Endothelial cell of umbilical vein (primary cell): ENCODE data around the gene GNAL. TPM values are rescaled to one million over a fixed set of nuclear protein-coding genes. Genes with fewer than 3 reads are reported as not detected.

Experiments
- BruUV-seq: library from RNA; stranded (reverse); fragments of 400-500 nt; replicated peaks from 2 replicates; lab custom pipeline; 2021; lab: Mats Ljungman, UMichigan
- CTCF ChIA-PET: fragments of 300-600, 350-600 bp; sonication (Branson Sonifier 250); formaldehyde crosslinking; loops from one replicate; lab custom pipeline; 2021; ENCODE audit warnings: antibody characterized with exemption, inconsistent platforms; lab: Charles Lee
- POLR2A ChIA-PET: fragments of 300-600, 350-600 bp; sonication (Branson Sonifier 250); formaldehyde crosslinking; loops from one replicate; lab custom pipeline; 2021; ENCODE audit warnings: antibody characterized with exemption, inconsistent platforms; lab: Charles Lee
- DNase-seq: peaks from one replicate; pipeline ENCODE4 v3.0.0-alpha.2; 2011; ENCODE audit warnings: low read depth, low spot score
- FAIRE-seq: peaks from 2 replicates; lab custom pipeline; 2011; peaks lifted over from hg19 to GRCh38; lab: Jason Lieb, UNC
- H2AFZ ChIP-seq: 2 replicates; pipeline ENCODE4 v1.6.0; 2012; ENCODE audit warnings: low read depth, low read length, control low read depth, inconsistent platforms
- H3K27ac ChIP-seq: 2 replicates; pipeline ENCODE4 v1.5.1; 2011; ENCODE audit warnings: low read depth, mild to moderate bottlenecking, control low read depth, low read length, moderate library complexity; ENCODE audit not compliant: insufficient read depth
- H3K27me3 ChIP-seq, 2 experiments: 2 replicates each; pipeline versions ENCODE4 v1.6.0 to v1.6.1; 2011; ENCODE audit warnings: low read length in 2 of 2, mixed read lengths in 1 of 2; ENCODE audit not compliant: control insufficient read depth in 2 of 2, insufficient read depth in 2 of 2
- H3K36me3 ChIP-seq, 2 experiments: 2 replicates in 1 of 2; 3 replicates in 1 of 2; pipeline ENCODE4 v1.5.1; 2011; ENCODE audit warnings: low read length in 2 of 2, mild to moderate bottlenecking in 1 of 2, moderate library complexity in 1 of 2; ENCODE audit not compliant: control insufficient read depth in 2 of 2, insufficient read depth in 2 of 2; ENCODE audit errors: extremely low read depth in 1 of 2
- H3K4me1 ChIP-seq: 3 replicates; pipeline ENCODE4 v1.5.1; 2011; ENCODE audit warnings: mild to moderate bottlenecking, low read length; ENCODE audit not compliant: control insufficient read depth, insufficient read depth; ENCODE audit errors: extremely low read depth
- H3K4me2 ChIP-seq: 2 replicates; pipeline ENCODE4 v1.6.1; 2011; ENCODE audit warnings: low read length, control low read depth, mixed read lengths; ENCODE audit not compliant: insufficient read depth
- H3K4me3 ChIP-seq, 3 experiments: fragments of 200-600 bp in 1 of 3; sonication (generic), shearing (Covaris generic) in 1 of 3; replicated peaks in 1 of 3; 2 replicates each; pipeline ENCODE4 v1.5.1; 2011 to 2016; ENCODE audit warnings: control low read depth in 3 of 3, low read length in 3 of 3, mild to moderate bottlenecking in 2 of 3, inconsistent platforms in 1 of 3, low read depth in 1 of 3, moderate library complexity in 1 of 3; ENCODE audit not compliant: insufficient read depth in 1 of 3
- H3K79me2 ChIP-seq: 2 replicates; pipeline ENCODE4 v1.6.0; 2012; ENCODE audit warnings: low read length, inconsistent platforms; ENCODE audit not compliant: control insufficient read depth, insufficient read depth
- H3K9ac ChIP-seq: replicated peaks from 2 replicates; pipeline ENCODE3; 2011; ENCODE audit warnings: low read length, control low read depth; ENCODE audit not compliant: insufficient read depth; ENCODE audit errors: extremely low read depth
- H3K9me1 ChIP-seq: replicated peaks from 3 replicates; pipeline ENCODE4 v1.6.0; 2011; ENCODE audit warnings: mild to moderate bottlenecking, low read length; ENCODE audit not compliant: control insufficient read depth, insufficient read depth; ENCODE audit errors: extremely low read depth
- H3K9me3 ChIP-seq: replicated peaks from 2 replicates; pipeline ENCODE4 v1.5.1; 2012; ENCODE audit warnings: low read length, inconsistent platforms; ENCODE audit not compliant: control insufficient read depth, insufficient read depth
- H4K20me1 ChIP-seq: replicated peaks from 2 replicates; pipeline ENCODE3; 2011; ENCODE audit warnings: mild to moderate bottlenecking, low read length; ENCODE audit not compliant: control insufficient read depth, insufficient read depth; ENCODE audit errors: extremely low read depth
- CTCF ChIP-seq, 2 donors: IDR thresholded peaks; 1 replicate in 1 of 2; 2 replicates in 1 of 2; pipeline ENCODE4 v1.5.1; 2011; ENCODE audit warnings: low read length in 2 of 2, mild to moderate bottlenecking in 2 of 2, moderate library complexity in 2 of 2, control low read depth in 1 of 2, inconsistent platforms in 1 of 2, low read depth in 1 of 2; ENCODE audit not compliant: insufficient read depth in 1 of 2; ENCODE audit errors: extremely low read depth in 1 of 2
- EZH2 ChIP-seq: IDR thresholded peaks from 2 replicates; pipeline ENCODE4 v1.6.1; 2012; ENCODE audit warnings: borderline replicate concordance, low read depth, mild to moderate bottlenecking, moderate library complexity, low read length, inconsistent platforms; ENCODE audit not compliant: severe bottlenecking
- MYC ChIP-seq: IDR thresholded peaks from one replicate; pipeline ENCODE4 v1.6.1; 2011; ENCODE audit warnings: mild to moderate bottlenecking, low read depth, low read length
- dilution Hi-C: fragments of 300-500 bp; cut with MboI; formaldehyde crosslinking; loops from one replicate; pipeline ENCODE4 v1.15.0; 2019; ENCODE audit warnings: low sequenced_read_pairs; ENCODE audit not compliant: extremely low pct_ligation_motif_present
- intact Hi-C: fragments of 100-400 bp; cut with micrococcal nuclease; formaldehyde crosslinking; loops from one replicate; pipeline ENCODE4 v1.10.0; 2022
- polyA plus RNA-seq, 4 experiments: library from polyadenylated mRNA; depleted of rRNA in 3 of 4; stranded (reverse) in 3 of 4; unstranded in 1 of 4; fragments of >200 nt; gene quantifications; 2 replicates each; pipeline versions ENCODE4 v1.2.1 to v1.2.3, GENCODE V29; 2011 to 2012; ENCODE audit warnings: missing spikeins in 1 of 4
- total RNA-seq: library from RNA; stranded (reverse); gene quantifications from 2 replicates; pipeline ENCODE4 v1.2.3, GENCODE V29; 2021

Gene GNAL
- total and polyA plus RNA-seq, 2 donors (not counting 3 experiments of a cell fraction or from before 2014, with no cell fraction given) = 0.07 to 0.73 TPM

DNA sequence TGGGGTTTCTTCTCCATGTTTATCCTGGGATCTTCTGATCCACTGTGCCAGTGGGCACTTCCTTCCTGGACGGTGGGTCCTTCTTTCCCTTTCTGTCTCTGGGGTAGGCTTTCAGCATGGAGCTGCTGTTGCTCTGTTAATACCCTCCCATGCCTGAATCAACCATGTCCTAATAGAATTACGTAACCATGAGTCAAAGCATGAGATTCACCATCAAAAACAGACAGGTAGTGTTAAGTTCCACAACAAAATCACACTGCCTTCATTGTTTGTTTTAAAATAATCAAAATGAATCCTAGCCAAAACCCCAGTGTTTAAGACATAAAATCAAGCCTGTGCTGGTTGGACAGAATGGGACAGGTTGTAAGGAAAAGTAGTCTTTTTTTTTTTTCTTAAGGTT lies 37.5 kb downstream of the GNAL start:
- Histone ChIP-seq H3K9me1 (no peaks in the 10 kb centered on the region), H3K27me3 (peaks cover 0 to 2% of the 10 kb centered on the region in 2 experiments), H3K36me3 (no peaks in the 10 kb centered on the region), H3K9ac (no peak overlapping the region), H3K4me3 (no peak overlapping the region), H3K4me1 (no peaks in the 10 kb centered on the region), H3K27ac (no peak overlapping the region), H2AFZ (no peak overlapping the region), H3K9me3 (no peaks in the 10 kb centered on the region), H3K79me2 (no peaks in the 10 kb centered on the region), H3K4me2 (no peak overlapping the region), H4K20me1 (no peaks in the 10 kb centered on the region)
- dilution Hi-C loops = no loop called here
- FAIRE-seq (no peak), DNase-seq (no peak)
- no TSS peak for BruUV-seq
- CTCF ChIA-PET = interaction anchor here (0.7 to 1.0 kb wide), 3 partner anchors 15 to 269 kb away, joined by 3 to 4 read pairs (median 3); no protein-coding TSS in a partner anchor
- POLR2A ChIA-PET = no interaction called here
- intact Hi-C loops = no loop called here
- TF ChIP-seq EZH2 = no peak

DNA sequence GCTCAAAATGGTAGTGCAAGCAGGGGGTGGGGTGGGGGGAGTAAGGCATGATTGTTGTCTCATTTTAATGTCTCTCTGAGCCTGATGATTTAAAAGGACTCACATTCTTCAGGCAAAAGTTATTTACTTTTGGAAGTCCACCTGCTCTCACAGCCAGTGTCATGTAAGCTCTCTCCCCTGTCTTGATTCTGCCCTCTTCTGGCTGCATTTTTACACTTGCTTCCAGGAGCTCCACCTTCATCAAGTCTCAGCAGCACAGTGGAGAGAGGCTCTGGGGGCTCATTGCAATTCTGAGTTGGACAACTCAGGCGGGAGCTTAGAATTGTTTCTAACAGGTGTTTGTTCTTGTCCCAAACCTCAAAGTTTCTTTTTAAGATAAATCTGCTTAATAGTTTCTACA lies 39.2 kb downstream of the GNAL start:
- Histone ChIP-seq H3K9me1 (no peaks in the 10 kb centered on the region), H4K20me1 (no peaks in the 10 kb centered on the region), H3K79me2 (no peaks in the 10 kb centered on the region), H3K36me3 (no peaks in the 10 kb centered on the region), H2AFZ (no peak overlapping the region), H3K4me3 (no peak overlapping the region), H3K27me3 (peaks cover 0 to 2% of the 10 kb centered on the region in 2 experiments), H3K4me2 (no peak overlapping the region), H3K9me3 (no peaks in the 10 kb centered on the region), H3K27ac (no peak overlapping the region), H3K9ac (no peak overlapping the region), H3K4me1 (no peaks in the 10 kb centered on the region)
- ChIA-PET CTCF (interaction anchor here (0.7 to 1.5 kb wide), 12 partner anchors 13 to 941 kb away, joined by 3 to 41 read pairs (median 3); no protein-coding TSS in a partner anchor), POLR2A (interaction anchor here (0.6 kb wide), 1 partner anchor 94 kb away, joined by 3 read pairs; no protein-coding TSS in a partner anchor)
- no peak for DNase-seq
- dilution Hi-C loops (no loop called here), intact Hi-C loops (no loop called here)
- TF ChIP-seq MYC (no peak), CTCF (IDR thresholded peaks at IDR 0.05; ENCODE audit: extremely low read depth in 1 of 2, insufficient read depth in 1 of 2, low read depth in 1 of 2, low read length in 2 of 2) (peak in 1 of 2 donors; percentile 14)
- no TSS peak for BruUV-seq
- no peak for FAIRE-seq
